Measurements from ENCODE around the gene PRUNE2. TPM values are rescaled to one million over a fixed set of nuclear protein-coding genes. Genes with fewer than 3 reads are reported as not detected.

The PRUNE2 gene
- polyA plus RNA-seq, 1 of the 3 experiments (the other 2 are of a cell fraction): 13.0 TPM

DNA sequence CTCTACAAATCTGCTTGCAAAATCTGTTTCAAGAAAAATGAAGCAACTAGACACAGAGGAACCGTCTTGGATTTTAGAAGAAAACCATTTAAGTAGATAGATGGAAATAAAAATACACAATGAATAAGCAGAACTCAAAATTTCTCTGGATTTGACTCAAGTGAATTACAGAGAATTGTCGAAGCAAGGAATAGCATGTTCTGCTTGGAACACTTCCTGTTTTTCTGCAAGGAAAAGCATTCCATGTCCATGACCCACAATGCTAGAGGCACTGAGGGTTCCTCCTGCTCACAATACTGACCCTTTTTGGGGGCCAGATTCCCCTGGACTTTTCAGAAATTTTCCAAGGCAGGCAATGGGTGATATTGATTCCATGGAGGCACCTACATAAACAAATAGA, 29.8 kb downstream of the PRUNE2 start:
- Histone ChIP-seq H3K79me2 (ENCODE audit: insufficient read depth) (no peaks in the 10 kb centered on the region), H3K4me3 (ENCODE audit: low read depth in 2 of 2, low read length in 1 of 2) (no peak overlapping the region), H3K9ac (no peak overlapping the region), H3K4me2 (no peak overlapping the region), H3K9me3 (no peaks in the 10 kb centered on the region), H3K36me3 (replicated peaks in 1 of 2; ENCODE audit: control insufficient read depth in 1 of 2, insufficient read depth in 2 of 2, low read length in 1 of 2) (no peaks in the 10 kb centered on the region), H3K9me2 (no peaks in the 10 kb centered on the region), H3K4me1 (ENCODE audit: control insufficient read depth in 1 of 2, insufficient read depth in 2 of 2, low read depth in 1 of 2, low read length in 1 of 2) (no peaks in the 10 kb centered on the region), H3K27me3 (ENCODE audit: insufficient read depth) (peaks cover 41% of the 10 kb centered on the region; the same call in 1 of the 2 replicates), H4K20me1 (ENCODE audit: insufficient read depth) (no peaks in the 10 kb centered on the region), H3K27ac (ENCODE audit: low read depth in 2 of 2, low read length in 1 of 2) (no peak overlapping the region), H2AFZ (ENCODE audit: low read depth) (no peak overlapping the region), H3F3A (replicated peaks; ENCODE audit: insufficient read depth) (no peaks in the 10 kb centered on the region)
- TF ChIP-seq, protein P1, sequence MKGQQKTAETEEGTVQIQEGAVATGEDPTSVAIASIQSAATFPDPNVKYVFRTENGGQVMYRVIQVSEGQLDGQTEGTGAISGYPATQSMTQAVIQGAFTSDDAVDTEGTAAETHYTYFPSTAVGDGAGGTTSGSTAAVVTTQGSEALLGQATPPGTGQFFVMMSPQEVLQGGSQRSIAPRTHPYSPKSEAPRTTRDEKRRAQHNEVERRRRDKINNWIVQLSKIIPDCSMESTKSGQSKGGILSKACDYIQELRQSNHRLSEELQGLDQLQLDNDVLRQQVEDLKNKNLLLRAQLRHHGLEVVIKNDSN (IDR thresholded peaks at IDR 0.05; ENCODE audit: borderline replicate concordance, low read depth): no peak
- no peak for TF ChIP-seq YY1 (IDR thresholded peaks at IDR 0.05; ENCODE audit: low read depth)
- TF ChIP-seq, protein P2, sequence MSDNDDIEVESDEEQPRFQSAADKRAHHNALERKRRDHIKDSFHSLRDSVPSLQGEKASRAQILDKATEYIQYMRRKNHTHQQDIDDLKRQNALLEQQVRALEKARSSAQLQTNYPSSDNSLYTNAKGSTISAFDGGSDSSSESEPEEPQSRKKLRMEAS (IDR thresholded peaks at IDR 0.05; ENCODE audit: low read depth): no peak
- no peak for TF ChIP-seq RXRA (IDR thresholded peaks at IDR 0.05; ENCODE audit: borderline replicate concordance, low read depth)
- no peak for TF ChIP-seq SIN3A (IDR thresholded peaks at IDR 0.05; ENCODE audit: borderline replicate concordance, low read depth, low read length)
- no peak for TF ChIP-seq TCF12 (IDR thresholded peaks at IDR 0.05)
- no peak for TF ChIP-seq MEF2A (IDR thresholded peaks at IDR 0.05; ENCODE audit: borderline replicate concordance, low read depth)
- ChIA-PET POLR2A (no interaction called here), CTCF (no interaction called here)
- WGBS (ENCODE audit: low lambda C conversion rate): 44% methylated on average over 2 of the region's 2 CpGs
- no peak for DNase-seq

DNA sequence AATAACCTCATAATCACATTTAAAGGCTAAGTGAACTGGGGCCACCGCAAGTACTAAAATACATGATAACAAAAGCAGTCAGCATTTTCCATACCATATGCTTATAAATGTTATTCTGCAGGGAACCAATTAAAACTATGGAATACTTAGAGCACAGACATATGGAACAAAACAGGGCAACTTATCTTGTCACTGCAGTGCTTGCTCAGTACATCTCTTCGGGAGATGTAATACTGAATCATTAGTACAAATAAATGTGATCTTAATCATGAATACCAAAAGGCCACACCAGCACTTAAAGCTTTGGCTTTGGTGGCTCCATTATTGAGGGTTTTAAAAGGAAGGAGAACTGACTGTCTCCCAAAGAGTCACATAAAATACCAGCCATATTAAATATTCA, 32.1 kb downstream of the PRUNE2 start:
- Histone ChIP-seq H3K9me3 (no peaks in the 10 kb centered on the region), H3K4me3 (ENCODE audit: low read depth in 2 of 2, low read length in 1 of 2) (no peak overlapping the region), H3K9ac (no peak overlapping the region), H3K4me2 (0 out of 2 replicates have a peak overlapping the region, but pooled peaks have one; percentile 4), H3K36me3 (replicated peaks in 1 of 2; ENCODE audit: control insufficient read depth in 1 of 2, insufficient read depth in 2 of 2, low read length in 1 of 2) (no peaks in the 10 kb centered on the region), H3K79me2 (ENCODE audit: insufficient read depth) (no peaks in the 10 kb centered on the region), H3K4me1 (ENCODE audit: control insufficient read depth in 1 of 2, insufficient read depth in 2 of 2, low read depth in 1 of 2, low read length in 1 of 2) (no peaks in the 10 kb centered on the region), H3K9me2 (no peaks in the 10 kb centered on the region), H3F3A (replicated peaks; ENCODE audit: insufficient read depth) (no peaks in the 10 kb centered on the region), H4K20me1 (ENCODE audit: insufficient read depth) (no peaks in the 10 kb centered on the region), H3K27ac (ENCODE audit: low read depth in 2 of 2, low read length in 1 of 2) (no peak overlapping the region), H3K27me3 (ENCODE audit: insufficient read depth) (peaks cover 62% of the 10 kb centered on the region), H2AFZ (ENCODE audit: low read depth) (no peak overlapping the region)
- TF ChIP-seq RFX5 (IDR thresholded peaks at IDR 0.05; ENCODE audit: low read length) (no peak), FOXM1 (IDR thresholded peaks at IDR 0.05; ENCODE audit: low read depth) (no peak), POLR2AphosphoS5 (IDR thresholded peaks at IDR 0.05; ENCODE audit: low read depth, low read length) (no peak), ELF1 (IDR thresholded peaks at IDR 0.05) (no peak), EZH2phosphoT487 (IDR thresholded peaks at IDR 0.05; ENCODE audit: borderline replicate concordance, low read depth) (no peak), EP300 (IDR thresholded peaks at IDR 0.05; ENCODE audit: borderline replicate concordance in 1 of 2, low read depth in 1 of 2, low read length in 1 of 2) (no peak)
- ChIA-PET POLR2A (no interaction called here), CTCF (interaction anchor here (1.0 to 1.5 kb wide), 2 partner anchors 20 to 29 kb away, joined by 3 read pairs; no protein-coding TSS in a partner anchor)
- WGBS (ENCODE audit: low lambda C conversion rate): 4% methylated on average over 2 of the region's 2 CpGs
- DNase-seq: no peak
